HG02870 (cell line): ENCODE data around the gene ADPRS.

Experiments
- ATAC-seq: cut with Tn5 transposase; IDR thresholded peaks from one replicate; pipeline ENCODE4 v1.9.1; 2021; ENCODE audit warnings: mild to moderate bottlenecking, moderate library complexity; ENCODE audit not compliant: unreplicated experiment

Gene ADPRS

DNA sequence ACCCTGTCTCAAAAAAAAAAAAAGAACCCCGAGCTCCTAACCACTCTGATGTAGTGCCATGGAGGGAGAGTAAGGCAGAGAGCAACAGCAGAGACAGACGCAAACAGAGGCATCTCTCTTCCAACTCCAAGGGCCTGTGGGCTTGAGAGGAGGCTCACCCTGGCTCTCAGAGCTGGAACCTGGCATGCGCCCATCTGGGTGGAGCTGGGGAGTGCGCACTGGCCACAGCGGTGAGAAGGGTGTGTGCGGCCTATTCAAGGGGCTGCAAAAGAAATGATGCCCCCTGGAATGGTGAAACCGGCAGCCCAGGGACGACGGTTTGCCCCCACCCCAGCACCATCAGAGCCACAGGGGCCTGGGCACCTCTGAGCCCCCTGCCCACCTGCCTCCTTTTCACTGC, 18.7 kb downstream of the ADPRS start:
- ATAC-seq, result no peak

DNA sequence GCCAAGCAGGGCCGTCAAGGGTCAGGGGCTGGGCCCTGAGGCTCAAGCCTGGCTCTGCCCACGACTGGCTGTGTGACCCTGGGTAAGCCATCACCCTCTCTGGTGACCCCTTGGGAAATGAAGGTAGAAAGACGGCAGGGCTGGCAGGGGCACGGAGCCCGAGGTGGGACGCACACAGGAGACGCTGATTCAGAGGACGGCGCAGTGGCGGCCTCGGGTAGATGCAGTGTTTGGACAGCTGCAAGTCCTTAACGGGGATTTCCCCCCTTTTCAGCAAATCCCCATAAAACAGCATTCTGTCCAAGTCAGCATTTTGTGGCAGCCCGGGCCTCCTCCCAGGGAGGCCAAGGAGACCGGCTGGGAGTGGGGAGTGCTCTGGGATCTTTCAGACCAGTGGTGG, 19.6 kb downstream of the ADPRS start:
- no peak for ATAC-seq

DNA sequence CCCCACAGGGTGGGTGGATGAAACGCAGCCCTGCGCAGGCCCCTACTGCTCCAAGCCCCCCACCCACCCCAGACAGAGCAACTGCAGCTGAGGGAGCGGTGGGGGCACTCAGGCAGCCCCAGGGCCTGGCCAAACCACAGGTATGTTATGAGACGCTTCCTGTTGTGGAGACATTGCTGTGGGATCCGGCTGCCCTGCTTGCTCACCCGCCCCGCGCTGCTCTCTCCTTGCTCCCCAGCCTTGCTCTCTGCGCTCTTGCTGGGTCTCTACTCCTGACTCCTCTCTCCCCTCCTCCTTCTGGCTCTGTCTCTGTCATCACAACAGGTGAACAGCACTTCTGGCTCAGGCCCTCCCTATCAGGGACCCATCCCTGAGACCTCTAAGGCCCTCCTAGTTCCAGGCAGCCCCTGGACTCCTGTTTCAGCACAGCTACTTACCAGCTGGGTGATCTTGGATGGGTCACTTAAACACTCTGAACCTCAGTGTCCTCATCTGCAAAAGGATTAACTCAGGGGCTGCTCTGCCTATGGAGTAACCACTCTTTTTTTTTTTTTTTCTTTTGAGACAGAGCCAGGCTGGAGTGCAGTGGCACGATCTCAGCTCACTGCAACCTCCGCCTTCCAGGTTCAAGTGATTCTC, 20.5 kb downstream of the ADPRS start:
- ATAC-seq, result no peak

DNA sequence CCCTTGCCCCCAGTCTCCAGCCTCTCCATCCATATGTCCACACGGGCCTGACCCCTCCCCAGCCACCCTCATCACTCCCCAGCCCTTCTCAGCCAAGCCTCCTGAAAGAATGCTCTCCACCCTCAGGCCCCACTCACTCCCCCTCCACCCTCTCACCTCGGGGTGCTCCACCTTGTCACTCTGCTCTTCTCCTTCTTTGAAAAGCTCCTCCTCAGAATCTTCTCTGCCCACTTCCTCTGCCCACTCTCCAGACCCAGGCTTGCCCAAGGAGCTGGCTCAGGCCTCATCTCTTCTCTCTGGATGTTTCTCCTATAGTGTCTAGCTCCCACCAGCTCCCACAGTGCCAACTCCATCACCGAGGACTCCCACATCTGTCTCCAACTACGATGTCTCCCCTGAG, 22.5 kb downstream of the ADPRS start:
- ATAC-seq, result no peak

DNA sequence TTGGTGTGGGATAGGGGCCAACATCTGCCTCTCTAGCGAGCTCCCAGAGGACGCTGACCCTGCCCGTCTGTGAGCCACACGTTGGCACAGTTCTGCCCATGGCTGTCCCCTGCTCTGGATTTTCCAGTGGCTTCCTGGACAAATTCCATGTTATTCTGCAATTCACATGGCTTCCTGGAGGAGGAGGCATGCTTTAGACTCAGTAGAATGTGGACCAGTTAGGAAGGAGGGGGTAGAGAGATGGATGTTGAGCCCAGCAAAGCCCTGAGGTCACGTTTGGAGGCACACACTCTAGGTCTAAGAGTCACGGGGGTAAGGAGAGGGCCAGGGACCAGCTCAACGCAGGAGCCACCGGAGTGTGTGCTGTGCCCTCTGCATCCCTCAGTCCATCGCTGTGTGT, 24.1 kb downstream of the ADPRS start:
- ATAC-seq, result no peak

DNA sequence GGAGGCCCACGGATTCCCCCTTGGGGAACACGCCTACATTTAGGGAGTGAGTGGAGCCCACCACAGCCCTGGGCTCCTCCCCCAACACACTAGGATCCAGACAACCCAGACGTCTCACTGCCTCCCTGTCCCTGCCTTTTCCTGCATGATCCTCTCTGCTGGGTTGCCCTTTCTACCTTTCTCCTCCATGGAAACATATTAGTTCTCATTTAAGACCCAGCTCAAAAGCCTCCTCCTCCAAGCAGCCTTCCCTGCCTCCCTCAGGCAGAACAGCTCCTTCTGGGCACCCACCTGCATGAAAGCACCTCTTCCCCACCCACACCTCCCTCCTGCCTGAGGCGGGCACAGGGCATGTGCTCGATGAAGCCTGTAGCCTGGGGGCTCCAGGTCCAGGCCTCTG, 25.7 kb downstream of the ADPRS start:
- ATAC-seq, result no peak

DNA sequence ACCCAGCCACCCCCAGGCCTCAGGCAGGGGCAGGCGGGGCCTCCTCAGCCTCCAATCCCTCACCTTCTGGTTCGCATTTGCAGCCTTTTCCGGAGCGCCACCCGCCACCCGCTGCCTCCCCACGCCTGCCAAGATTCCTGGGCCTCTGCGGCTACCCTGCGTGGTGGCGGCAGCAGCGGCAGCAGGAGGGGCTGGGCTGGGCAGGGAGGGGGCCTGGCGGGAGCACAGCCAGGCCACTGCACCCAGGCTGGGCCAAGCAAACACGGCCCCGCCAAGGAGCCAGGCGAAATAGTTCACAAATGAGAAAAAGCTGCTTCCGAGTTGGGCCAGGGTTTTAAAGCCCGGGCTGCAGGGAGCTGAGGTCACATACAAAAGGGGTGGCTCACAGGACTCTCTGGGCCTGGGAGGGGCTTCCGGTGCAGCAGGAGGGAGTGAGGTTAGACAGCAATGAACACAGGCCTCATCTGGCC, 26.5 kb downstream of the ADPRS start:
- ATAC-seq, result no peak

DNA sequence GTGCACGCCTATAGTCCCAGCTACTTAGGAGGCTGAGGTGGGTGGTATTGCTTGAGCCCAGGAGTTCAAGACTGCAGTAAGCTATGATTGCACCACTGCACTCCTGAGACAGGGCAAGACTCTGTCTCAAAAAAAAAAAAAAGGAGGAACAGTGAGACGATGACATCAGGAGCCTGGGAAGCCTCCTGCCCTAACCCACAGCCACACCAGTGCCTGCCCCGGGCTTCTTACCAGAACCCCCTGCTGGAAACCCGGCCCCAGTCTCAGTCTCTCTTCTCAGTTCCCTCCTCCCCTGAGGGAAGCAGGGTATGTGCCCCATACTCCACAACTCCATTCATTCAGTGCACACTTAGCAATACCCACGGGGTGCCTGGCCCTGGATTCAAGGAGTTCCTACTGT, 27.2 kb downstream of the ADPRS start:
- ATAC-seq, result no peak

DNA sequence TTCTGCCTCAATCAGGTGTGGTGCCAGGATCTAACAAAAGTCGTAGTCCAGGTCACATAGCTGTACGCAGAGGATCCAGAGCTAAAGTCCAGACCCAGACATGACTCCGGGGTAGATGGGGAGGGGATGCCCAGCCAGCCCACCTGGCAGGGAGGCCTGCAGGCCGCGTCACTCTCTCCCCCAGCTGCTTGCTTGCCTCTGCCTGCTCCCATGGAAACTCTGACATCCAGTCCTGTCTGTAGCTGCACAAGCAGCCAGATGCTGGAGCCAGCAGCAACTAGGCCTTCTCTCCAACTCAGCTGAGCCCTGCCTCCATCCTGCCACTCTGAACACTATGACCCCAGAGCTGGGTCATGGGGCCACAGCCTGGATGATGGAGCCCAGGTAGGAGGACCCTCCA, 28.2 kb downstream of the ADPRS start:
- ATAC-seq, result no peak

DNA sequence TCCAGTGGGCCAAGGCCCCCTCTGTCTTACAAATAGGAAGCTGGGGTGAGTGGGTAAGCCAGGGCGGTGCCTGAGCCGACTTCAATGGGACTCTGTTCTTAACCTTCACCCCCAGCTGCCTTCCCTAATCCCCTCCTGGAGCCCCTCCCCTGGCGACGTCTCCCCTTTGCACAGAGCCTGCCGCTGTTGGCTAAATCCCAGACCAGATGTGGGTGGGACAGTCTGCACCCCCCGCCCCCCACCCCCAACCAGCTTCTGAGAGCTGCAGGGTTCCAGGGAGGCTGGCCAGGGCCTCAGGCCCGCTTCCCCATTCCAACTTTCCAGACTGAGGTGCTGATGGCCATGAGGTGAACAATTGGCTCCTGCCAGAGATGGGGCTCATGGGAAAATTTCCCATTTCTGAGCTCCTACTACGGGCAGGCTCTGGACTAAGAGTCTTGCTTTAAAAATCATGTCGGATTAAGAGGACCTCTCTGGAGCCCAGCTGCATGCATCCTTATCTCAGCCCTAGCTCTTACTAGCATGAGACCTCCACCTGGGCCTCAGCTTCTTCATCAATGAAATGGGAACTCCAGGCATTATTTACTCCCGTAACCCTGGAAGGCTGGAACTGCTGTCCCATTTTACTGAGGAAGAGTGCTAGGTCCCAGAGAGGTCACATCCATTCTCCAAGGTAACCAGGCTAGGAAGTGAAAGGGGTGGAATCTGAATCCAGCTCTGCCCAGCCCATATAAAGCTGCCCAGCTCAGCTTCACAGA, 29.9 kb downstream of the ADPRS start:
- ATAC-seq, result no peak

DNA sequence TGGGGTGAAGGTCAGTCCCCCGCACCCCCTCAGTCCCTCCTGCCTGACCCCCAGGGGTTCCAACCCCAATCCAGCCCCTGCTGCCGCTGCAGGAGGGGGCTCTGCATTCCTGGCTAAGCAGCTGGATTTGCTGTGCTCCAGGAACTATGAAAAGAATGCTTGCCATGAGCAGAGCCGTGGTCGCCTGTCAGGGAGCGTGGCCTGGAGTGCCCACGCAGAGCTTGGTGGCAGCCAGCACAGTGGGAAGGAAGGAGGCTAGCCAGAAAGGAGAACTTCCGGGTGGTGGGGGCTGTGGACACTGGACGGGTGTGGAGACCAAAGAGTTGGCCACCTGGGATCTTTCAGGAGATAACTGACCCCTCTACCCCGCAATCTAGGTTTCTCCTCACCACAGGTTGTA, 30.8 kb downstream of the ADPRS start:
- ATAC-seq, result no peak

DNA sequence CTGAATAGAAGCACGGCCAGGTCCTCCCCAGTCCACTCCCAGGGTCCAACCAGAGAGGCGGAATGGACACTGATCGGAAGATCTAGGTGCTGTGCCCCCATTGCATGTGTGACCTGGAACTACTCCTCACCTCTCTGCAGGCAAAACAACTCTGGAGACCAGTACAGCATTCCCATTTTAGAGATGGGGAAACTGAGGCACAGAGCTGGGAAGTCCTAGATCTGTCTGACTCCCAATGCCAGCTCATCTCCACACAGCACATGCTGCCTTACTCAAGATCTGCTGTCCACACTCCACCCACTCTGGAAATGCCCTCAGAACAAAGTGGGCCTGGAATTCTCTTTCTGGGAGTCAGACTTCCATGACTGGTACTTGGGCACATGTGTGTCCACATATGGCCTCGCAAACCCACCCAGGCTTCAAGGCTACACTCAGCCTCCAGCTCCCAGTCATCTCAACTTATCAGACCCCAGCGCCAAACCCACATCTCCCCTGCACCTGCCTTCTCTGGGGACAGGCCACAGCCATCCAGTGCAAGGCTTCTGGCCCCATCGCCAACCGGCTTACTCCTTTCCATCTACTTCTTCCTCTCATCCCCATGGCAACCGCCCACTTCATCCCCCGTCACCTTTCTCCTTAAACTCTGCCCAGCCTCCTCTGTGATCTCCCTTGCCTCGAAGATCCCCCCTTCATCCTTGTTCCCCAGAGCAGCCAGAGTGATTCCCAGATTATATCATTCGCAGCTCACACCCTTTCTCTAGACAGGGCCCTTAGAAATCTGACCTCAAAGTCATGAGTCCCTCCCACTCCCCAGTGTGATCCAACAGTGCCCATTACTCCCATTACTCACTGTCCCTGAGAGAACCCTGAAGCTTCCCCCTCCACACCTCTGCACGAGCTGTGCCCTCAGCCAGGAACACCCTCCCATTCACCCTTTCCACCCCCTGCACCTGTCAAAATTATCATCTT, 33.7 kb downstream of the ADPRS start:
- ATAC-seq, result no peak

DNA sequence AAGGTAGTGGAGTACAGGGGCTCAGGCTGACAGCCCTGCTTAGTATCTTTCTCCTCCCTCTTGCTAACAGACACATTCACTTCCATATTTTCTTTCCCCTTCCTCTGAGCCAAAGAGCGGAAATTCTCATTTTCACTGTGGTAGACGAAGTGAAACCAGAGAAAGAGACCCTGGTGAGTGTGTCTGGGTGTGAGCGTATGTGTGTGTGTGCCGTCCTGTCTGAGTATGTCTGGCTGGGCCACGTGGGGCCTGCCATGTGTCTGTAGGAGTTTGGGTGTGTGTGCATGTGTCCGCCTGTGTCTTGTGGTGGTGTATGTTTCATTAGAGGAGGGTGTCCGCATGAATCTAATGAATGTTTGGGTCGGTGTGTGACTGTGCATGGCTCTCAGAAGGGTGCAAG, 34.7 kb downstream of the ADPRS start:
- ATAC-seq, result no peak

DNA sequence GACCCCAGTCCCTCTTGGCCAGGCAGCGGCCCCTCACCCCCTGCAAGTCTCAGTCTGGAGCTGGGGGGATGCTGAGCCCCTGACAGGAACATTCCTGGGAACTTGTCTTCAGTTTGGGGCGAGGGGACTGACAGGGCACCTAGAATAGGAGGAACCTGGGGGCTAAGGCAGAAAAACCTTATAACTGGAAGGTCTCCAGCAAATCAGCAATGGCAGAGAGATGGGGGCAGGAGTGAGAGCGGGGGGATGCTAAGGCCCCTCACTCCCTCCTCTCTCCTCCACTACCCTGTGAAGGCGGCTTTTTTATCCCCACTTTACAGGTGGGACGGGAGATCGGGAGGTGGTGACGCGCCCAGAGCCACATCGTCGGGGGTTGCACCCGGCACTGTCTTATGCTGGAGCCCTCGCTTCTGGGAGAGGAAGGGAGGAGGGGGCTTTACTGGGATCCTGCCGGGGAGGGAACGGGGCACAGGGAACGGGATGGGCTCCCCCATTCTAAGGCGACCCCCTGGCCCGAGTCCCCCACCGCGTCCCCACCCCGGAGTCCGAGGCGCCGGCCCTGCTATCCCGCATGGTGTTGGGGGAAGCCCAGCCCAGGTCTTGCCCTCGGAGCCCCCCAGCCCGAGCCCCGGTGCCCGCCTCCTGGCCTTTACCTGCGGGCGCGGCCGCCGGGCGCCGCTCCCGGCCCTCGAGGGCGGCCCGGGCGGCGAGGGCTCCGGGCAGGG, 35.9 kb downstream of the ADPRS start:
- no peak for ATAC-seq

DNA sequence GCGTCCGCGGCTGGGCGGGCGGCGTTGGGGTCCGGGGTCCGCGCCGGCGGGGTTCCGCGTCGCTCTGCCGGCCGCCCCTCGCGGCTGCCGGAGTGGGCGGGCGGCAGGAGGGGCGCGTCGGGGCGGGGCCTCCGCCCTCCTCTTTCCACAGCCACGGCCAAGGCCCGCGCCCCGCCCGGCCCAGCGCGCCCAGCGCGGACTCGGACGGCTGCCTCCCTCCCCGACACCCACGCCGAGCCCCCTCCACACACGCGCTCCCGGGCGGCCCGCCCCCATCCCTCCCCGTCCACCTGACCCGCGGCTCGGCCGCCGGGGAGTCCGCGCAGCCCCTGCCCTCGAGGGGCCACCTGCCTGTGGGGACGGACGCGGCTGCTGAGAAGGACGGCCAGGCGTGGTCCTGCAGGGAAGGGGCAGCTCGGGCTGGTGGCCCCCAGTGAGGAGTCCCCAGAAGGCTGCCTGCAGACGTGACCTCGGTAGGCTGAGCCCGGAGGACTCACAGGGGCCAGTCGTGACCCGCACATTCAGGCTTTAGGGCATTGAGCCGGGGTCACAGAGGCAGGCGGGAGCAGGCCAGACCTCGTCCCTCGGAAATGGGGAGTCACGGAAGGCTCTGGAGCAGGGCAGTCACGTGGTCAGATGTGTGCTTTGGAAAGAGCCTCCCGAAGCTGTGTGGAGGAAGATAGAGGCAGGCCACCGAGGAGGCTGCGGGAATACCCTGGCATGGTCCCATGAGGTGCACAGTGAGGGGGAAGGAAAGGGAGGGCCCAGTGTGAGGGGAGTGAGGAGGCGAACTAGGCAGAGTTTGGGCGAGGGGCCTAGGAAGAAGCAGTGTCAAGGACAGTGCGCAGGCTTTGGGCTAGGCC, 36.7 kb downstream of the ADPRS start, which contains the start of gene COL8A2:
TSS of gene COL8A2 (minus strand) at position 94 of the 863 bp plus-strand sequence. CDS start 24,980 bp downstream, outside the sequence.
- no peak for ATAC-seq

DNA sequence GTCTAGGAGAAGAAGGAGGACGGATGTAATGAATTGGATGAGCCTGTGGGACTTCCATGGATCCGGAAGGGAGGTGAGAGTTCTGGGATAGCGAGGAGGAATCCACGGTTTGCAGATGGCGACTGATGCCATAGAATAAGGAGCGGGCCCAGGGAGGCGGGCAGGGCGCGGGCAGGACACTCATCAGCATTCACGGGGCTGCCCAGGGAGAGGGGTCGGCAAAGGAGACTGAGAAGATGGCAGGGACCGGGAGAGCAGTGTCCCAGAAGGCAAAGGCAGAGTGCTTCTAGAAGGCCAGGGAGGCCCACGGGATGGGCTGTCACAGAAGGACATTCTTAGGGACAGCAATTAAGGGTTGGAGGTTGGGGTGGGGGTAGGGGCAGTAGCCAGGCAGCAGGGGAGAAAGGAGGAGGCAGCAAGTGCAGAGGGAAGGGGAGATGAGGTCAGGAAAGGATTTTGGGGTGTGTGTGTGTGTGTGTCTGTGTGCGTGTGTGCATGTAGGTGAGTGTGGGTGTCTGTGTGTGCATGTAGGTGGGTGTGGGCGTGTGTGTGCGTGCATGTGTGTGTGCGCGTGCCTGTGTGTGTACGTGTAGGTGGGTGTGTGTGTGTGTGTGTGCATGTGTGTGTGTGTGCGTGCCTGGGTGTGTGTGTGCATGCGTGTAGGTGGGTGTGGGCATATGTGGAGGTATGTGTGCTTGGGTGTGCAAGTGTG, 37.5 kb downstream of the ADPRS start:
- no peak for ATAC-seq

DNA sequence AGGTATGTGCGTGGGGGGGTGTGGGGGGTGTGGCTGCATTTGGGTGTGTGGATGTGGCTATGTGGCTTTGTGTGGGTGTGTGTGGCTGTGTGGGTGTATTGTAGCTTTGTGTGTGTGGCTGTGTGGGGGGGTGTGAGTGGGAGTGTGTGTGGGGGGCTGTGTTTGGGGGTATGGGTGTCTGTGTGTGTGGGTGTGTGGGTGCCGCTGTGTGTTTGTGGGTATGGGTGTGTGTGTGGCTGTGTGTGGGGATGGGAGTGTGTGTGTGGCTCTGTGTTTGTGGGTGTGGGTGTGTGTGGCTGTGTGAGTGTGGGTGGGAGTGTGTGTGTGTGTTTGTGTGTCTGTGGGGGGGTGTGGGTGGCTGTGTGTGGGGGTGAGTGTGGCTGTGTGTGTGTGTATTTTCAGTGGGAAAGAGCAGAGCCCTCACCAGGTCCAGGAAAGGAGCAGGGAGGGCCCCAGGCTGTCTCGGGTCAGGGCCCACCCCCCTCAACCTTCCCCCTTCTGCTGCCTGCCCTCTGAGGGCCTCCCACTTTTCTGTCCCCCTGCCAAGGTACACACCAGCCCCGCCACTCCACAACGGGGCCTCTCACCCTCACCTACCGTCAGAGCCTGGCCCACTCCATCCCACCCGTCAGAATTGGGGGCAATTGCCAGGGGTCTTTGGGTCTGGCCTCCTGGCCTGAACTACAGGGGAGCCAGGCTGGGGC, 38.3 kb downstream of the ADPRS start:
- ATAC-seq, result no peak

DNA sequence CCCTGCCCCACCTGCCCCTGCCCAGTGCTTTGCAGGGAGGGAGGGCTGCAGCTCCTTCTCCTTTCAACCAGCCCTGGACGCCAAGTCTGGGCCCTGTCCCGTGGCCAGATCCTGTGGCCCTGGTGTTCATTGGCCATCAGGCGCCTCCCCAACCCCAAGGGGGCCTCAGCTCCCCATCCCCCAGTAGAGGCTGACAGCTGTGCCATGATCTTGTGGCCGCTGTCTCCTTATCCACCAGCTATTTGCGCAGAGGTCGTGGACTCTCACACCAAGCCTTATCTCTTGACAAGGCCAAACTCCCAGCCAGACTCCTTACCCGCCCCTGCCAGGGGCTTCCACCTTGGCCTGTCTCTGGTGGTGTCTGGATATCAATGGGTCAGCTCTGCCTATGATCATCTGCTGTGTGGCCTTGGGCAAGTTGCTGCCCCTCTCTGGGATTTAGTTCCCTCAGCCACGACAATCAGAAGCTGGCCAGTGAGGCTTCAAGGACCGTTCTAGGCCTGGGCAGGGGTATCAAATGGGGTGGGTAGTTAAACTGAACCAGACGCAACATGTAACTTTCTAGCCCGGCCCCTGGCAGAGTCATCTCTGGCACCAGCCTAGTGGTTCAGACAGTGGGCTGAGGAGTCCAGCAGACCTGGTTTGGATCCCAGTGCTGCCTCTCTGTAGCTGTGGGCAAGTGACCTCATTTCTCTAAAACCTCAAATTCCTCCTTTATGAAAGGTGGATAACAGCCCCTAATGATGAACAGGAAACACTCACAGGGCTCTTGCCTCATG, 39.6 kb downstream of the ADPRS start:
- no peak for ATAC-seq
